Trophoblast cell (in vitro differentiated cells and primary cell): ENCODE results near the gene NCAM2.

Source experiments
- DNase-seq, 2 donors: peaks; one replicate each; pipeline ENCODE4 v3.0.0-alpha.2; 2016
- H2AFZ ChIP-seq: 2 replicates; pipeline ENCODE4 v1.6.1; 2013; ENCODE audit warnings: low read length, moderate library complexity, mild to moderate bottlenecking; ENCODE audit not compliant: insufficient read depth, poor library complexity
- H2AK5ac ChIP-seq: 2 replicates; pipeline ENCODE4 v1.6.1; 2013; ENCODE audit warnings: mild to moderate bottlenecking, low read length
- H2BK120ac ChIP-seq: 2 replicates; pipeline ENCODE4 v1.6.1; 2013; ENCODE audit warnings: low read length, mild to moderate bottlenecking, moderate library complexity; ENCODE audit not compliant: insufficient read depth, poor library complexity
- H2BK12ac ChIP-seq: 2 replicates; pipeline ENCODE4 v1.6.1; 2013; ENCODE audit warnings: mild to moderate bottlenecking, low read length, moderate library complexity
- H2BK5ac ChIP-seq: 2 replicates; pipeline ENCODE4 v1.6.1; 2013; ENCODE audit warnings: low read length, low read depth, moderate library complexity, mild to moderate bottlenecking; ENCODE audit not compliant: poor library complexity
- H3K14ac ChIP-seq: 2 replicates; pipeline ENCODE4 v1.6.1; 2013; ENCODE audit warnings: mild to moderate bottlenecking, low read length
- H3K18ac ChIP-seq: 2 replicates; pipeline ENCODE4 v1.6.1; 2013; ENCODE audit warnings: mild to moderate bottlenecking, low read length
- H3K23ac ChIP-seq: 2 replicates; pipeline ENCODE4 v1.6.1; 2013; ENCODE audit warnings: low read length
- H3K27ac ChIP-seq: 2 replicates; pipeline ENCODE4 v1.5.1; 2013; ENCODE audit warnings: low read depth, mild to moderate bottlenecking, inconsistent platforms, low read length, moderate library complexity
- H3K27me3 ChIP-seq: 2 replicates; pipeline ENCODE4 v1.6.1; 2013; ENCODE audit warnings: inconsistent platforms, mild to moderate bottlenecking, low read length, moderate library complexity; ENCODE audit not compliant: insufficient read depth
- H3K36me3 ChIP-seq, 2 experiments: 1 replicate in 1 of 2; 2 replicates in 1 of 2; pipeline ENCODE4 v1.6.1; 2013; ENCODE audit warnings: low read length in 2 of 2, mild to moderate bottlenecking in 2 of 2, moderate library complexity in 1 of 2; ENCODE audit not compliant: insufficient read depth in 2 of 2, control insufficient read depth in 1 of 2
- H3K4ac ChIP-seq: 2 replicates; pipeline ENCODE4 v1.6.1; 2013; ENCODE audit warnings: low read depth, mild to moderate bottlenecking, low read length, moderate library complexity
- H3K4me1 ChIP-seq, 2 experiments: 1 replicate in 1 of 2; 2 replicates in 1 of 2; pipeline ENCODE4 v1.6.1; 2013; ENCODE audit warnings: low read length in 2 of 2, mild to moderate bottlenecking in 2 of 2, moderate library complexity in 1 of 2; ENCODE audit not compliant: insufficient read depth in 2 of 2, control insufficient read depth in 1 of 2
- H3K4me2 ChIP-seq: 2 replicates; pipeline ENCODE4 v1.6.1; 2013; ENCODE audit warnings: inconsistent platforms, mild to moderate bottlenecking, low read length, moderate library complexity
- H3K4me3 ChIP-seq: 2 replicates; pipeline ENCODE4 v1.5.1; 2013; ENCODE audit warnings: mild to moderate bottlenecking, low read depth, low read length, inconsistent platforms
- H3K79me1 ChIP-seq: one replicate; pipeline ENCODE4 v1.6.1; 2013; ENCODE audit warnings: low read length
- H3K79me2 ChIP-seq: 2 replicates; pipeline ENCODE4 v1.6.1; 2013; ENCODE audit warnings: low read length, mild to moderate bottlenecking; ENCODE audit not compliant: control insufficient read depth, insufficient read depth, poor library complexity
- H3K9ac ChIP-seq: 2 replicates; pipeline ENCODE4 v1.6.1; 2013; ENCODE audit warnings: mild to moderate bottlenecking, low read length
- H3K9me3 ChIP-seq: 2 replicates; pipeline ENCODE4 v1.6.1; 2013; ENCODE audit warnings: low read depth, mild to moderate bottlenecking, control low read depth, inconsistent platforms, low read length; ENCODE audit not compliant: insufficient read depth
- H4K12ac ChIP-seq: 2 replicates; pipeline ENCODE4 v1.6.1; 2013; ENCODE audit warnings: low read depth, mild to moderate bottlenecking, low read length, moderate library complexity
- H4K8ac ChIP-seq: 2 replicates; pipeline ENCODE4 v1.6.1; 2013; ENCODE audit warnings: low read depth, mild to moderate bottlenecking, low read length, moderate library complexity
- H4K91ac ChIP-seq: one replicate; pipeline ENCODE4 v1.6.1; 2013; ENCODE audit warnings: low read depth, mild to moderate bottlenecking, low read length, moderate library complexity
- WGBS: extraction: QIAGEN DNeasy Blood & Tissue Kit; methylation state at CpG from one replicate; pipeline ENCODE4 v1.1.7; 2013; ENCODE audit warnings: missing lambda C conversion rate; ENCODE audit not compliant: insufficient read length, insufficient coverage; ENCODE audit errors: extremely low coverage; 5-methylcytosine and 5-hydroxymethylcytosine counted together

The NCAM2 gene

GRCh38 chr21:21187579-21187978, 189.4 kb downstream of the NCAM2 start:
- WGBS, result no CpG with 5 or more reads among the region's 2 CpGs
- H3K27me3 ChIP-seq, result no peaks in the 10 kb centered on the region
- no peak overlapping the region for H4K12ac ChIP-seq
- H3K79me2 ChIP-seq, result no peaks in the 10 kb centered on the region
- H3K36me3 ChIP-seq, result no peaks in the 10 kb centered on the region
- no peak overlapping the region for H3K23ac ChIP-seq
- no peak overlapping the region for H3K27ac ChIP-seq
- no peak overlapping the region for H4K8ac ChIP-seq
- H3K4ac ChIP-seq, result no peak overlapping the region
- H2AK5ac ChIP-seq, result no peak overlapping the region
- H3K4me3 ChIP-seq, result no peak overlapping the region
- H3K9ac ChIP-seq, result no peak overlapping the region
- no peak overlapping the region for H3K18ac ChIP-seq
- no peak overlapping the region for H3K4me2 ChIP-seq
- DNase-seq, result no peak
- H3K4me1 ChIP-seq, result no peaks in the 10 kb centered on the region
- H2BK120ac ChIP-seq, result no peak overlapping the region
- no peaks in the 10 kb centered on the region for H3K9me3 ChIP-seq
- H2BK12ac ChIP-seq, result no peak overlapping the region
- H2AFZ ChIP-seq, result no peak overlapping the region
- H3K79me1 ChIP-seq, result no peaks in the 10 kb centered on the region
- no peak overlapping the region for H4K91ac ChIP-seq
- H3K14ac ChIP-seq, result no peak overlapping the region
- H2BK5ac ChIP-seq, result no peak overlapping the region

- H2AK5ac ChIP-seq, result no peak overlapping the region
- no peak overlapping the region for H4K12ac ChIP-seq
- no peak overlapping the region for H2BK12ac ChIP-seq
- no peaks in the 10 kb centered on the region for H3K9me3 ChIP-seq
- no peak overlapping the region for H3K27ac ChIP-seq
- no peak overlapping the region for H3K23ac ChIP-seq
- H4K91ac ChIP-seq, result no peak overlapping the region
- no peak overlapping the region for H3K9ac ChIP-seq
- no peaks in the 10 kb centered on the region for H3K79me1 ChIP-seq
- no peak overlapping the region for H3K4me3 ChIP-seq
- H4K8ac ChIP-seq, result no peak overlapping the region
- H2BK5ac ChIP-seq, result no peak overlapping the region
- H3K27me3 ChIP-seq, result no peaks in the 10 kb centered on the region
- no peak overlapping the region for H3K4ac ChIP-seq
- no peak for DNase-seq
- WGBS, result no CpG with 5 or more reads among the region's 2 CpGs
- H3K14ac ChIP-seq, result no peak overlapping the region
- no peak overlapping the region for H2AFZ ChIP-seq
- H3K4me1 ChIP-seq, result no peaks in the 10 kb centered on the region
- no peak overlapping the region for H2BK120ac ChIP-seq
- H3K36me3 ChIP-seq, result no peaks in the 10 kb centered on the region
- no peak overlapping the region for H3K4me2 ChIP-seq
- H3K18ac ChIP-seq, result no peak overlapping the region
- no peaks in the 10 kb centered on the region for H3K79me2 ChIP-seq
Measured at GRCh38 chr21:21188513-21189195, 190.4 kb downstream of the NCAM2 start.

GRCh38 chr21:21195417-21195943, 197.3 kb downstream of the NCAM2 start:
- no peaks in the 10 kb centered on the region for H3K36me3 ChIP-seq
- no peak overlapping the region for H4K8ac ChIP-seq
- no peak overlapping the region for H3K9ac ChIP-seq
- whole genome bisulfite sequencing, result no CpG with 5 or more reads among the region's 1 CpG
- no peak overlapping the region for H2BK5ac ChIP-seq
- H4K91ac ChIP-seq, result no peak overlapping the region
- no peak overlapping the region for H3K4ac ChIP-seq
- no peaks in the 10 kb centered on the region for H3K79me2 ChIP-seq
- H2AFZ ChIP-seq, result no peak overlapping the region
- H3K4me2 ChIP-seq, result no peak overlapping the region
- no peak overlapping the region for H3K27ac ChIP-seq
- DNase-seq, result no peak
- H3K4me3 ChIP-seq, result no peak overlapping the region
- no peaks in the 10 kb centered on the region for H3K9me3 ChIP-seq
- H3K14ac ChIP-seq, result no peak overlapping the region
- H3K4me1 ChIP-seq, result no peaks in the 10 kb centered on the region
- no peak overlapping the region for H4K12ac ChIP-seq
- H2AK5ac ChIP-seq, result no peak overlapping the region
- no peak overlapping the region for H3K23ac ChIP-seq
- no peaks in the 10 kb centered on the region for H3K27me3 ChIP-seq
- no peak overlapping the region for H3K18ac ChIP-seq
- no peak overlapping the region for H2BK12ac ChIP-seq
- no peaks in the 10 kb centered on the region for H3K79me1 ChIP-seq
- H2BK120ac ChIP-seq, result no peak overlapping the region

GRCh38 chr21:21196087-21196486, 197.9 kb downstream of the NCAM2 start:
- H3K79me1 ChIP-seq, result no peaks in the 10 kb centered on the region
- no peak for DNase-seq
- H3K9ac ChIP-seq, result no peak overlapping the region
- H3K27ac ChIP-seq, result no peak overlapping the region
- H2BK12ac ChIP-seq, result no peak overlapping the region
- H2AK5ac ChIP-seq, result no peak overlapping the region
- H4K8ac ChIP-seq, result no peak overlapping the region
- H4K91ac ChIP-seq, result no peak overlapping the region
- H3K4me2 ChIP-seq, result no peak overlapping the region
- no peaks in the 10 kb centered on the region for H3K27me3 ChIP-seq
- no peaks in the 10 kb centered on the region for H3K9me3 ChIP-seq
- no peak overlapping the region for H3K4me3 ChIP-seq
- no peak overlapping the region for H2BK5ac ChIP-seq
- H4K12ac ChIP-seq, result no peak overlapping the region
- no CpG with 5 or more reads among the region's 3 CpGs for WGBS
- no peak overlapping the region for H3K4ac ChIP-seq
- H3K79me2 ChIP-seq, result no peaks in the 10 kb centered on the region
- no peak overlapping the region for H2BK120ac ChIP-seq
- H3K18ac ChIP-seq, result no peak overlapping the region
- H3K14ac ChIP-seq, result no peak overlapping the region
- H3K4me1 ChIP-seq, result no peaks in the 10 kb centered on the region
- no peak overlapping the region for H2AFZ ChIP-seq
- H3K36me3 ChIP-seq, result no peaks in the 10 kb centered on the region
- no peak overlapping the region for H3K23ac ChIP-seq
